HG02759 (cell line): Measurements from ENCODE around the gene ZNF385B.
"Not testable (repeated sequence)": the region's sequence is repeated elsewhere in the genome, so short reads cannot be mapped to it uniquely, and the experiment has no call there.

Experiments used
- ATAC-seq: cut with Tn5 transposase; IDR thresholded peaks from one replicate; pipeline ENCODE4 v1.9.1; 2021; ENCODE audit warnings: mild to moderate bottlenecking, moderate library complexity; ENCODE audit not compliant: unreplicated experiment

The ZNF385B gene

DNA sequence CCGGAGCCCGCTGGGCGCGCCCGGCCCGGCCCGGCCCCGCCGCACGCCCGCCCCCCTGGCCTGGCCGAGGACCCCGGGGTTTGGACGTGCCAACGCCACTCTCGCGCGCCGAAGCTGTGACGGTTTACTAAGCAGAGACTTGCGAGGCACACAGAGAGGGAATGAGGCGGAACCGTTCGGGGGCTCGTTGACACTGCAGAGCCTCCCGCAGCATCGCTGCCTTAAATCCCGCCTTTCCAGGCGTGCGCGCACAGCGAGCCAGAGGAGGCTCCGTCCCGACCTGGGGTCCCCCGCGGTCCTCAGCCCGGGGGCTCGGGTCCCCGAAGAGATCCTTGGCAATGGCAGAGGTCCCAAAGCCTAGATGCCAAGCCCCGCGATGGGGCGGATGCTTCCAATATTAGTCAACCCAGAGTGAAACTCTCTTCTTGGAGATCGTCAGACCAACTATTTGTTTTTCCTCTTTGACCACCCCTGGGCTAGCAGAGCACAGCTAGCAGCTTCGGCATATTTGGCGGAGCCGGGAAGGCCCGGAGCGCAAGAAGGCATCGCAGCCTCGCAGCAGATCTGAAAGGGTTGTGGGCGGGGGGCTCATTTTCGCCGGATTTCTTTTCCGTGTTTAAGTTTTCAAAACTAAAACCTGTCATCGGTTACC lies at the start of gene ZNF385B:
Gene ZNF385B (minus strand): TSS at position 197 of the 652 bp plus-strand sequence.
- ATAC-seq, result peak; percentile 46

DNA sequence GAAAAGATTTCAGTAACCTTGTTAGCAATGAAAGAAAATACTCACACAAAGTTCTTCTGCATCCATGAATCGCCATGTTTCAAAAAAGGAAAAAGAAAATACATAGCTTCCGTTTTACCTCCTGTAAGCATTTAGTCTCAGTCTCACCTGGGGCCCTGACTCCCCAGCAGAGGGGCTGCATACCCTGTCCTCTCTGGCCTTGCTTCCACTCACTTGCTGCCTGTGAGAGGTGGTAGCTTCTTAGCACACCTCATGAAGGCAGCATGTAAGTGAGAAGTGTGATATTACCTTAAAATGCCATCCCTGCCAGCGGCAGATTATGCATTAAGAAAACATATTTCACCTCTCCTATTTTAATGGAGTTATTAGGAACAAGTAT lies 49.3 kb upstream of the ZNF385B start:
- ATAC-seq, result no peak

DNA sequence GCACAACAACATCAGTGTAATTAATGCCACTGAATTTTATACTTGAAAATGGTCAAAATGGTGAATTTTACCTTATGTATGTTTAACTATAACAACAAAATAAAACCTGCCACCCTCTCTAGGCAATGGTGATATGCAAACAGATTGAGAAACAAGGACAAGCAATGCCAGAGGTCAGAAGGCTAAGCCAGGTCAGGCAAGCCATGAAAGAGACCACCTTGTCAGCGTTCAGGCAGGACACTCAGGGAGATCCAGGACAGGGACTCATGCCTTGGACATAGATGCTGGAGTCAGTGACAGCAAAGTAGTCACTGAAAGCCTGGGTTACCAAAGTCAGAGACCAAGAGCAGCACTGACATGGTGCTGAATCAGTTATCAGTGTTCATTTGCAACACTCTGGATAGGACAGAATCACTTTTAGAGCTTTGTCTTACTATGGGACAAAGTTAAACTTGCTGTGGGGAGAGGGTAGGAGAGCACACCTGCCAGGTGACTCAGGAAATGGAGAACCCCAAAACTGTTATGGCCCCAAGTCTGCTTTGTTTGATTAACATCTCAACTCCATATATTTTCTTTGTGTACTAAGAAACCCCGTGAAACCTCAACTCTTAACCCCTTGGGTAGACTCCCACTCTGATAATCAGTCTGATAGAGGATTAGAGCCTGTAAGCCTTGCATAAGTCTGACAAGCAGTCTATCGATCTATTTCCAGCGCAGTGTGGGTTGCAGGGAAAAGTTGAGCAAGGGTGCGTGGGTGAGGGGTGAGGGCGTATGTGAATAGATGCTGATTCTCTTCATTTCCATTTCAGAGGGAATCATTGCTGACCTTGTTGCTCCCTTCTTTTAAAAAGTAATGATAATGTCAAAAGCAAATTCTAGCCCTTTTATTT lies 48.7 kb upstream of the ZNF385B start:
- no peak for ATAC-seq

DNA sequence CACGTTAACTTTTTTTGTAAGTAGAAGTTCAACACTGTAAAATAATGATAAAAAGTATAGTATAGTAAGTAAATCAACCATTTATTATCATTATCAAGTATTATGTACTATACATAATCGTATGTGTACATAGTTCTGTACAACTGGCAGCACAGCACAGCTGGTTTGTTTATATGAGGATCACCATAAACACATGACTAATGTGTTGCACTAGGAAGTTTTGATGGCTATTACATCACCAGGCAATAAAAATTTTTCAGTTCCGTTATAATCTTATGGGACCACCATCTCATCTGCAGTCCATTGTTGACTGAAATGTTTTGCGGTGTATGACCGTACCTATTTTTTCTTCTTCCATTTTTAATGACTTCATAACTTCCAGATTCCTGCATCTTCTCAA lies 39.2 kb upstream of the ZNF385B start:
- ATAC-seq, result no peak

DNA sequence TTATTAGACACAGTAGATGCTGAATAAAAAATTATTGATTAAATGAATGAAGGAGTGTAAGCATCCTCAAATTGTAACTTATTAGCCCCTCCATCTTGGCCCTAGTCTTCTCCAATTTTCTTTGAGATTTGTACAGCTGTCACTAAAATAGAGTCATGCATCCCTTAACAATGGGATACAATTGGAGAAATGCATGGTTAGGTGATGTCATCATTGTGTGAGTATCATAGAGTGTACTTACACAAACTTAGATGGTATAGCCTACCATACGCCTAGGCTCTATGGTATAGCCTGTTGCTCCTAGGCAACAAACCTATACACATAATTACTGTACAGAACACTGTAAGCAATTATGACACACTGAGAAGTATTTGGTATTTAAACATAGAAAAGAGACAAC lies 38.3 kb upstream of the ZNF385B start:
- no peak for ATAC-seq

DNA sequence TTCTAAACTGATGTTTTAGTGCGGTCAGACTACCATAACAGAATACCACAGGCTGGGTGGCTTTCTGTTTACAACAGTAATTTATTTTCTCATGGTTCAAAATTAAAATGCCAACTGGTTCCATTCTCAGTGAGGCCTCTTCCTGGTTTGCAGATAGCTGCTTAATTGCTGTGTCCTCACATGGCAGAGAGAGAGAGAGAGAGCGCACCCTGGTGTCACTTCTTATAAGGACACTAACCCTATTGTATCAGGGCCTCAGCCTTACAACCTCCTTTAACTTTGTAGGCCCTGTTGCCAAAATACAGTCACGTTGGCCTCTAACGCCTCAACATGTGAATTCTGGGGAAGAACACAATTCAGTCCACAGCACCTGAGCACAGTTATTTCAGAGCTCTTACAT lies 37.5 kb upstream of the ZNF385B start:
- peak; percentile 94 for ATAC-seq

DNA sequence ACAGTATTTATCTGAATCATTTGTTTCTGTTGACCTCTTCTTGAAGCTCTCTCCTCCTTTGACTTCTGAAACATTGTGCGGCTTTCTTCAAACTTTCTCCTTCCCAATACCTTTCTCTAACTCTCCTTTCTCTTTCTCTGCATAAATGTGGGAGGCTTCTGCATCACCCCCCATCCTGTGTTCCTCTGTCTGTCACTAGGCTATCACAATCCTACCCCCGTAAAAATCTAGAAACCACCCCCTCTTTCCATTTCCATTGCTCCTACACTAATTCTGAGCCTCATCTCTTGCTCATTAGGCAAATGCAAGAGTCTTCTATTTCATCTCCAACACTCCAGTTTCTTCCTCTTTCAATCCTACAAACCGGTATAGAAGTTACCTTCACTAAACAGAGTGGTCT lies 32.2 kb upstream of the ZNF385B start:
- no peak for ATAC-seq

DNA sequence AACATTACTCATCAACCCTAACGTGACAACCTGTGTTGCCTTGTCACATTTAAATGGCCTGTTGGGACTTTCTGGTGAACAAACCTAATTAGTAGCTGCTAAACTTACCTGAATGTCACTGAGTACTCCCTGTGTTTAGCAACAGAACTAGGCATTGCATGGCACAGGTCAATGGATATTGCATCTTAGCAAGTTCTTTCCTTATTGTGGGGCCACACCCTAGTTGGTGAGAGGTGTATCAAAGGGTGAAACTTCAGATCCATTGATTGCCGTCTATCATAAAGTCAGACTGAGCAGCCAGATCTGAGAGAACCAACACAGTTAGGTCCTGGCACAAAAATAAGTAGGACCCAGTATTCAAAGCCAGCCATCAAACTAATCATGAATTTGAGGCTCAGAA lies 29.8 kb upstream of the ZNF385B start:
- no peak for ATAC-seq

DNA sequence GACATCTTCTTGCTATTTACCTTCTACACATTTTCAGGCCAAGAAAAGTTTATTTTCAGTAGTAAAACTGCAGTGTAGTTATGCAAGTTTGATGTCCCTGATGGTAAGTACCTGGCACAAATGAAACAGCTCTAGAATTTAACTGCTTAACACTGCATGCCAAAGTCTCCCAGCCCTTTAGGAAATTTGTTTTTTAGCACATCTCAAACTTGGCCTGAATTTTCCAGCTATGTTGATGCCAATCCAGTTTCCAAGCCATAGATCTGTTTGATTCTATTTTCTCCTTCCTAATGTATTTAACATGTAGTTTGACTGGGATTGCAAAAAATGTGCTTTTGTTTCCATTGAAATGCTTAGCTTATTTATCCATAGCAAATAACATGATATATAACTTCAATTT lies 29.3 kb upstream of the ZNF385B start:
- ATAC-seq, result no peak

DNA sequence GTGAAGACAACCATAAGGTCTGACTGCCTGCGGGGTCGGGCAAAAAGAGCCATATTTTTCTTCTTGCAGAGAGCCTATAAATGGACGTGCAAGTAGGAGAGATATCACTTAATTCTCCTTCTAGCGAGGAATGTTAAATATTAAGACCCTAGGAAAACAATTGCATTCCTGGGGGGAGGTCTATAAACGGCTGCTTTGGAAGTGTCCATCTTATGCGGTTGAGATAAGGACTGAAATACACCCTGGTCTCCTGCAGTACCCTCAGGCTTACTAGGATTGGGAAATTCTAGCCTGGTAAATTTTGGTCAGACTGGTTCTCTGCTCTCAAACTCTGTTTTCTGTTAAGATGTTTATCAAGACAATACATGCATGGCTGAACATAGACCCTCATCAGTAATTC lies 27.2 kb upstream of the ZNF385B start:
- ATAC-seq, result not testable (repeated sequence)

DNA sequence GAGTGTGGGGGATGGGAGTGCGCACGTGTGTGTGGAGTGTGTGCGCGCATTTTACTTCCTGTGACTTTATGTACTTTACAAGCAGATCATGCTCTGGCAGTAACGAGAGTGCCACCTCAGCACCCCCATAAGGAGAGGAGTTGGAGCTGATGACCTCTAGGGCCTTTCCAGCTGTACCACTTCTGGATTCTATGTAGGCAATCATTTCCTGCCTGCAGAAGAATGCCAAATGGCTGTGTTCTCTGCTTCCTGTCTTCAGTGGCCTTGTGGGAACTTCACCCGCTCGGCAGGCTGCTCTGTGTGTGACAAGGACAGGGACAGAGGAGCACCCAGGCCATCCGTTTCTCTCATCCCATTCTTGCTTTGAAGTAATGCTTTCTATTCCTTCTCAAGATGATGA lies 22.8 kb upstream of the ZNF385B start:
- ATAC-seq, result no peak

DNA sequence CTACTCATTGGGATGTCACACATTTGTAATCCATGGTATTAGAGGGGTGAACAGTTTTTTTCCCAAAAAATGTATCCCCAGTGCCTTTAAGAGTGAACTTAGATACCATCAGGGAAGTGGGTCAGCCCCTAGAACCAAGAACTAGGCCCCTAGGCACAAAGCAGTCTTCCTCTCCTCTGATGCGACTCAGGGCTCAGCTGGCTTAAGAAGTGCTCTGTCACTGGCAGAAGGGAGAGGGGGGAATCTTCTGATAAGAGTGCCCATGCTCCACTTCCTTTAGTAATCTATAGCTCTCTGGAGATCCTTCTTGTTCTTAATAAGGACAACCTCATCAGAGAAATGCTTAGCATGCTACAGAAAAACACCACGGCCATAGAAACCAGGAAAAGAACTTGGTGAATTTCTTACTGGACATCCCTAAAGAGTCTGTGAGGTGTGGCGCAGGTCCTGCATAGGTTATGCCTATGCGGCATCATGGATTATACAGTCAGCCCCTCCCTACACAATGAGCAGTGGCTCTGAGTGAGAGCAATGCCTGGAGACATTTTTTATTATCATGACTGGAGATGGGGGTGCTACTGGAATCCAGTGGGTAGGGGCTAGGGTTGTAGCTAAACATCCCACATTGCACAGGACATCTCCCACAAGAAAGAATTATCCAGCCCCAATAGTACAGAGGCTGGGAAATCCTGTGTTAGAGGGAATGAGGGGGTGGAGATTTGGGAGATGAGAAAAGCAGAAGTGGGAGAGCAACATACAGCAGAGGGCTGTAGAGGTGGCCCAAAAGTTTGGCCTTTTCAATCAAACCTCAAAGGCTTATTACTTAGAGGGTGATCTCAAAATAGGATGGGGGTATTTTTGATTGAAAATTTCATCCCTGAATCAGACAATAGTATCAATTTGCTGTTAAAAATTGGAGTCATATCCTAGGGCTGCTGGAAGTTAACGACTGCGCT lies 21.7 kb upstream of the ZNF385B start:
- ATAC-seq, result no peak

DNA sequence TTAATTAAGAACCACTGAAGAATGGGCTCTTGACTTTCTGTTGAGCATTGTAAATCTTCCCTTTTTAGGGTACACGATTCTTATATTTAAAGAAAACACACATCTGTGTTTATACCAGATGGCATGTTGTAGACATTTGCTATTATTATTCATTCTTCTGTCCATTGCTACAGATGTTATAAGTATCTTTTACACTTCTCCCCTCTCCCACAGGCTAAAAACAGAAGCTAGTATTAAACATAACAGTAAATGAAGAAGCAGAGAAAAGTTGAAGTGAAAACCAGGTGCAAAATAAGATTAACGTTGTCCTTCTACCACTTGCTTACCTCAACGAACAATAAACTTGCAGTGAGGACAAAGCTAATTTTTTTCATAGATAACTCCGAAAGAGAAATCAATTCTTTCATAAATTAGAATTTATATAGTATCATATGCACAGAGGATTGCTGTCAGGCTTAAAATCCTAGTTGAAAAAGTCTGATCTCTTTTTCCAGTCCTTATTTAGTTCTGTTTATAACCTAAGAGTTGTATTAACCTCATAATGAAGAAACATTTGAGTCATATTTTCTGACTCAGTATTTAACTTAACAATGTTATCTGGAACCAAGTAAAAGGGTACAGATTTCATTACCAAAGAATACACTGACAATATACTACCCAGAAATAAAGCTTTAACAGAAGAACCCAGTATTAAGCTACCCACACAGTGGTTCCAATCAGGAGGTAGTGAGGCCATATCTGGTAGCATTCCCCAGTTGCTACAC lies 16.4 kb upstream of the ZNF385B start:
- ATAC-seq, result no peak

DNA sequence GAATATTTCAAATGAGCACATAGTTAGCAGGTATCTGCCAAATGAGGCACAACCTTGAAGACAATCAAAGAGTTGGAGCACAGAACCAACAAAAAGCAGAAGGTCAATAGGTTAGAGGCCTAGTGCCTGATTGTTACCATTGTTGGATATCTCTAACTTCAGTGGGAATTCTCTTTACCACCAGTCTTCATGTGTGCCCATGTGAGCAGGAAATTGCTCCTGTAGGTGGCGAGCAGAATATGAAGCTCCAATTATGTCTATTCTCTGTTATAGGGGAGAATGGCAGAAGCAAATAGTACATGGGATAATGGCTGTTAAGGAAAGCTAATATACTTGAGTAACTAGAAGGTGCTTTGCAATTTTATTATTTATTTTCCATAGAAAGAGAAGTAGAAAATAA lies 14.9 kb upstream of the ZNF385B start:
- ATAC-seq, result no peak

DNA sequence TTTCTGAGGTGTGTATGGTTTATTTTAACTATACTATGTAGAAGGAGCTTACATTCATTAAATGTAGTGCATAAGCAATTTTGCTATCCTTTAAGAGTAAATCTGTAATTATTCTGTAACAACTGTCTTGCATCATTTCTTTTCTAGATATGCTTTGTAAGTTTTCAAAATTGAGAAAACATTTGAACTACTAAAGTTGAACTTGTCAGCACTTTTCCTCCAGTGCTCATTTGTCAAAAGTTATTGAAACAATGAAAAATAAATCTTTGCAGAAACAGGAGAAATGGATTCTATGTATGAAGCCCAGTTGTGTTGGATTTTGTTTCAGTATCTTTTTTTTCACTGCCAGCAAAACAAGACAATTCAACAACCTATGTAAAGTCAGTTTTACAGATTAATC lies 14.5 kb upstream of the ZNF385B start:
- no peak for ATAC-seq

DNA sequence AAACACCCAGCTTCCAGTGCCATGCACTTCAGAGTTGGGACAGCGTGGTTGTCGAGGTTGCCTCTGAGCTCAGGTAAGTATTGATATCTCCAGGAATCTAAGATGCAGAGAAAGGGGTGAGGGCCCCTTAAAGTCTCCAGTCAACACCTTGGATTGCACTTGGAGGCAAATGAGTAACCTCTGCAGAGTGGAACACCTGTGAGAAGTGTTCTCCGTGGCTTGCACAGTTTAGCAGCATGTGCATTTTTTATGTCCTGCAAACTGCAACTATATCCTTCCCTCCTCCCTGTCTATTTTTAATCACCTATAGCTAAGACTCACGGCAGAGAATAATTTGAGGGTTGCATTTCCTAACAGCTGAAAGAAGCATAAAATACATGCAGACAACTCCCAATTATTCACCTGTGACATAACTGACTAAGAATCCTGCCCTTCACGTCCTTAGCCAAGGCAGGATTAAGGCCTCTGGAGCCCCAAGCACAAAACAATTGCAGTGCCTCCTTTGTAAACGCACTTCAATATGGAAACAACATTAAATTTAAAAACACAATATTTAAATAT lies 1.6 kb upstream of the ZNF385B start:
- ATAC-seq, result no peak

DNA sequence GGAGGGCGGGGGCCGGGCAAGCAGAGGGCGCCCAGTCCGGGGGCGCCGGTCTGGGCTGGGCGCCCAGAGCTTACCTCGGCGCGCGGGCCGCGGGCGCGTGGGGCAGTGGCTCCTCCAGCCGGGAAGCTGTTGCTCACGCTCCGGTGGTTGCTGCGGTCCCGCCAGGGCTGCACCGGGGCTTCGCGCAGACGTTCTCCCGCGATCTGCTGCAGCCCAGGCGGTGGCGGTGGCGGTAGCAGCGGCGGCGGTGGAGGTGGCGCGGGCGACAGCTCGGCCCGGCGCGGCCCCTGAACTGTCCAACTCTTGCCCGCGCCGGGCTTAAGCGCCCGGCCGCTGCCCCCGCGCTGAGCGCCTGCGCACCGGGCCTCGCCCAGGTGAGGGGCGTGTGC lies 391 bp downstream of the ZNF385B start:
- ATAC-seq, result peak; percentile 57

DNA sequence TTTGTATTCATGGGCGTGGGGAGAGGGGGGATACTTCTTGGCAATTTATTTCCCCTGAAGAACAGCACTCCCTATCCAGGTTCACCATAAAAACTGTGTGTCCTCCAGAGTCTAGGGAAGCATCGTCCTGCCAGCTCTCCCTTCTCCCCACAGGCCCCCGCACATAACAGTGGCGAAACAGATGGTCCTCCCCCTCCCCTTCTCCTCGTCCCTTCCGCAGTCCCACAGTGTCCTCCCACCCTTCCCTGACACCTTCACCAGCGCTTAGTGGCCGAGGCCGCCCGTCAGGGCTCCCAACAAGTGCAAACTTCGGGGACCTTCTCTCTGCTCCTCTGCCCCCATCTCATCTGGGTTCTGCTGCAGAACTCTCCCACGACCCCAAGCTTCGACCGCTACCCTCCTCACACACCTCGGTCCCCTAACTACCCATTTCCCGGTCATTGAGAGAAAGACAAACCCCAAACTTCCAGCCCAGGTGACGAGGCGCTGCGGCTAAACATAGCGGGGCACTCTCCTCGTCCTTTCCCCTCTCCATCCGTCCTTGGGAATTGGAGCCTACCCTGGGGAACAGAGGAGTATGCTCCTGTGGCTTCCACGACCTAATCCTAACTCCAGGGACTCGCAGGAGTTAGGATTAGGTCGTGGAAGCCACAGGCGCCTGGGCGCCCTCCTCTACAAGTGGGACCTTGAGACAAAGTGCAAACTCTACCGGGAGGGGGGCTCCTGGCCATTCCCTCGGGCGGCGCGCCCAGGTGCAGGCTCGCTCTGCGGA lies 971 bp downstream of the ZNF385B start:
- ATAC-seq, result no peak

DNA sequence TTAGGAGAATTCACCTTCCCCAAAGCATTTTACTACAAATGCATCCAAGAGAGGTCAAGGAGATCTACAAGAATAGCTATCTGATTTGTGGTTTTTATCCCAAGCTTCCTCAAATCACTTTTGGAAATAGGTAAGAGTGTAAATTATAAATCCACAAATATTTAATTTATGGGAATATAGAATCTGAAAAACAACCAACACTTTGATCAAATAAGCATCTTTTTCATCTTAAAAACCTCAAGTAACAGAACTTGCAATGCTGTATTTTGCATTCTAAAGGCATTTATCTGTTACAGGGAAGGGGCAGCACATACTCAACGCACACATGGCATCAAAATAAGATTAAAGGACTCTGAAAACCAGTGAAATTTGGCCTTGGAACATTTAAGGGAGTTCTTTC lies 1.9 kb downstream of the ZNF385B start:
- no peak for ATAC-seq

DNA sequence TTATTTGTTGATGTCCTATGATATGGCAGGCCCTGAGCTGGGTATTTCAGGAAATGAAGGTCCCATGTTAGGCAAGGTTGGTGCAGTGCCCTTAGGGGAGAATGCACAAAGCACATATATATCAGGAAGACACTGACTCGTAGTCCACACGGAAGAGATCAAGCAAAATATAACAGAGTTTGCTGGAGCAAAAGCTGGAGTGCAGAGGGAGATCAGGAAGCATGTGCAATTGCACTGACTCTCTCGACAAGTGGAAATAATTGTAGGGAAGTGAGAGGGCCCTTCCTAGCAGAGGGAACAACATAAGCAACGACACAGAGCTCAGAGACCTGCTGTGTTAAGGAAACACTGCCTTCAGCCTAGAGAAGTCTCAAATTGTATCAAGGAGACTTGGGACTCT lies 4.2 kb downstream of the ZNF385B start:
- ATAC-seq, result no peak
